HEK293 (cell line): ENCODE results near the gene AFF4.
A peak's percentile ranks its signal among the peaks of the same experiment; 100 is the strongest.

Experiments
- AEBP2 ChIP-seq: fragments of 450-650 bp; formaldehyde crosslinking; IDR thresholded peaks from 2 replicates; pipeline ENCODE4 v1.5.1; 2016; ENCODE audit warnings: missing biosample characterization, missing genetic modification characterization, borderline replicate concordance
- KLF9 ChIP-seq: fragments of 450-650 bp; formaldehyde crosslinking; IDR thresholded peaks from 2 replicates; pipeline ENCODE4 v1.5.1; 2016; ENCODE audit warnings: missing biosample characterization, missing genetic modification characterization, low read depth
- RBAK ChIP-seq: fragments of 450-650 bp; formaldehyde crosslinking; IDR thresholded peaks from 2 replicates; pipeline ENCODE4 v1.5.1; 2016; ENCODE audit warnings: missing biosample characterization, missing genetic modification characterization
- SP3 ChIP-seq: fragments of 450-650 bp; formaldehyde crosslinking; IDR thresholded peaks from 2 replicates; pipeline ENCODE4 v1.5.1; 2016; ENCODE audit warnings: missing biosample characterization, missing genetic modification characterization
- TRIM28 ChIP-seq: IDR thresholded peaks from 2 replicates; pipeline ENCODE4 v1.6.1; 2011; ENCODE audit warnings: low read length, control low read depth, borderline replicate concordance
- TSHZ1 ChIP-seq: fragments of 450-650 bp; formaldehyde crosslinking; IDR thresholded peaks from 2 replicates; pipeline ENCODE4 v1.5.1; 2016; ENCODE audit warnings: missing biosample characterization, missing genetic modification characterization, borderline replicate concordance
- WT1 ChIP-seq: fragments of 450-650 bp; formaldehyde crosslinking; IDR thresholded peaks from 2 replicates; pipeline ENCODE4 v1.5.1; 2016; ENCODE audit warnings: missing biosample characterization, missing genetic modification characterization
- ZBTB21 ChIP-seq: fragments of 450-650 bp; formaldehyde crosslinking; IDR thresholded peaks from 2 replicates; pipeline ENCODE4 v1.5.1; 2017; ENCODE audit warnings: missing biosample characterization, missing genetic modification characterization
- ZFP69B ChIP-seq: fragments of 450-650 bp; formaldehyde crosslinking; IDR thresholded peaks from 2 replicates; pipeline ENCODE4 v1.5.1; 2016; ENCODE audit warnings: missing biosample characterization, missing genetic modification characterization
- ZIC2 ChIP-seq: fragments of 450-650 bp; formaldehyde crosslinking; IDR thresholded peaks from 2 replicates; pipeline ENCODE4 v1.5.1; 2016; ENCODE audit warnings: missing biosample characterization, missing genetic modification characterization
- ZNF133 ChIP-seq: fragments of 450-650 bp; formaldehyde crosslinking; IDR thresholded peaks from 2 replicates; pipeline ENCODE4 v1.5.1; 2016; ENCODE audit warnings: missing biosample characterization, missing genetic modification characterization
- ZNF138 ChIP-seq: fragments of 450-650 bp; formaldehyde crosslinking; IDR thresholded peaks from 2 replicates; pipeline ENCODE4 v1.5.1; 2016; ENCODE audit warnings: missing biosample characterization, missing genetic modification characterization, borderline replicate concordance
- ZNF169 ChIP-seq: fragments of 450-650 bp; formaldehyde crosslinking; IDR thresholded peaks from 2 replicates; pipeline ENCODE4 v1.5.1; 2016; ENCODE audit warnings: missing biosample characterization, missing genetic modification characterization
- ZNF202 ChIP-seq: fragments of 450-650 bp; formaldehyde crosslinking; IDR thresholded peaks from 2 replicates; pipeline ENCODE4 v1.5.1; 2016; ENCODE audit warnings: missing biosample characterization, missing genetic modification characterization, borderline replicate concordance
- ZNF341 ChIP-seq: fragments of 450-650 bp; formaldehyde crosslinking; IDR thresholded peaks from 2 replicates; pipeline ENCODE4; 2016; ENCODE audit warnings: low read depth, missing biosample characterization, missing genetic modification characterization
- ZNF366 ChIP-seq: fragments of 450-650 bp; formaldehyde crosslinking; conservative IDR thresholded peaks from 2 replicates; pipeline ENCODE4 v1.5.1; 2016; ENCODE audit warnings: missing biosample characterization, missing genetic modification characterization
- ZNF391 ChIP-seq: fragments of 450-650 bp; formaldehyde crosslinking; IDR thresholded peaks from 2 replicates; pipeline ENCODE4 v1.5.1; 2016; ENCODE audit warnings: low read depth, missing biosample characterization, missing genetic modification characterization, borderline replicate concordance
- ZNF549 ChIP-seq: fragments of 450-650 bp; IDR thresholded peaks from 2 replicates; pipeline ENCODE4 v1.5.1; 2018; ENCODE audit warnings: missing biosample characterization, missing genetic modification characterization, mild to moderate bottlenecking, inconsistent platforms, moderate library complexity
- ZNF571 ChIP-seq: fragments of 450-650 bp; formaldehyde crosslinking; IDR thresholded peaks from 2 replicates; pipeline ENCODE4 v1.5.0; 2017; ENCODE audit warnings: missing biosample characterization, missing genetic modification characterization
- ZNF843 ChIP-seq: fragments of 450-650 bp; formaldehyde crosslinking; IDR thresholded peaks from 2 replicates; pipeline ENCODE4 v1.5.1; 2016; ENCODE audit warnings: missing biosample characterization, missing genetic modification characterization
- TF ChIP-seq, protein P1 (sequence below): fragments of 450-650 bp; formaldehyde crosslinking; IDR thresholded peaks from 2 replicates; pipeline ENCODE4 v1.5.1; 2016; ENCODE audit warnings: missing biosample characterization, missing genetic modification characterization, borderline replicate concordance
- TF ChIP-seq, protein P2 (sequence below): fragments of 450-650 bp; formaldehyde crosslinking; IDR thresholded peaks from 2 replicates; pipeline ENCODE4 v1.5.1; 2016; ENCODE audit warnings: missing biosample characterization, missing genetic modification characterization
- TF ChIP-seq, protein P3 (sequence below): fragments of 450-650 bp; formaldehyde crosslinking; IDR thresholded peaks from 2 replicates; pipeline ENCODE4 v1.5.1; 2017; ENCODE audit warnings: missing biosample characterization, missing genetic modification characterization
- TF ChIP-seq, protein P4 (sequence below): fragments of 450-650 bp; IDR thresholded peaks from 2 replicates; pipeline ENCODE4 v1.5.1; 2018; ENCODE audit warnings: missing biosample characterization, mild to moderate bottlenecking, missing genetic modification characterization

Gene AFF4

DNA sequence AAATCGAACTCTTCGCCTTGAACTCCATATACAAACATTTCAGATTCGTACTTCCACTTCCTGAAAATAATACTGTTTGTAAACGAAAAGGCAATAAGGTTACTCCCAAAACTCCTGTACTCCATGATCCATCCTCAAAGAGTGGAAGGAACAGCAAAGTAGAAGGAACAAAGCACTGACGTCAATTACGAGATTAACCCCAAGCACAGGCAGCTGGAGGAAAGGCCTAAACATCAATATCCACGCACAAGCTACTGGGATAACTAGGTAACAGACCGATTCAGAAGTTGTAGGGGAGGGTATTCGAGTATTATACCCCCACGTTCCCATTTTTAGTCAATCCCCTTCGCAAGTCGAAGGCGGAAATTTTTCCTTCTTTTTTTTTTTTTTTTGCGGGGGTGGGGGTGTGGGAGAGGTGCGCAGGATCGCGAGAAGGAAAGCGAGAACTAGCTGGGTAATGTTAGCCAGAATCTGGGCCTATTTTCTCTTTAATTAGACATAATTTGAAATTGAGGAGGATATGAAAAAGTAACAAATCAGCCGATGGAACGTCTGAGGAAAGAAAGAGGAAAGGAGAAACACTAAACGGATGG lies 909 bp downstream of the AFF4 start (continued):
- TF ChIP-seq, protein P1, sequence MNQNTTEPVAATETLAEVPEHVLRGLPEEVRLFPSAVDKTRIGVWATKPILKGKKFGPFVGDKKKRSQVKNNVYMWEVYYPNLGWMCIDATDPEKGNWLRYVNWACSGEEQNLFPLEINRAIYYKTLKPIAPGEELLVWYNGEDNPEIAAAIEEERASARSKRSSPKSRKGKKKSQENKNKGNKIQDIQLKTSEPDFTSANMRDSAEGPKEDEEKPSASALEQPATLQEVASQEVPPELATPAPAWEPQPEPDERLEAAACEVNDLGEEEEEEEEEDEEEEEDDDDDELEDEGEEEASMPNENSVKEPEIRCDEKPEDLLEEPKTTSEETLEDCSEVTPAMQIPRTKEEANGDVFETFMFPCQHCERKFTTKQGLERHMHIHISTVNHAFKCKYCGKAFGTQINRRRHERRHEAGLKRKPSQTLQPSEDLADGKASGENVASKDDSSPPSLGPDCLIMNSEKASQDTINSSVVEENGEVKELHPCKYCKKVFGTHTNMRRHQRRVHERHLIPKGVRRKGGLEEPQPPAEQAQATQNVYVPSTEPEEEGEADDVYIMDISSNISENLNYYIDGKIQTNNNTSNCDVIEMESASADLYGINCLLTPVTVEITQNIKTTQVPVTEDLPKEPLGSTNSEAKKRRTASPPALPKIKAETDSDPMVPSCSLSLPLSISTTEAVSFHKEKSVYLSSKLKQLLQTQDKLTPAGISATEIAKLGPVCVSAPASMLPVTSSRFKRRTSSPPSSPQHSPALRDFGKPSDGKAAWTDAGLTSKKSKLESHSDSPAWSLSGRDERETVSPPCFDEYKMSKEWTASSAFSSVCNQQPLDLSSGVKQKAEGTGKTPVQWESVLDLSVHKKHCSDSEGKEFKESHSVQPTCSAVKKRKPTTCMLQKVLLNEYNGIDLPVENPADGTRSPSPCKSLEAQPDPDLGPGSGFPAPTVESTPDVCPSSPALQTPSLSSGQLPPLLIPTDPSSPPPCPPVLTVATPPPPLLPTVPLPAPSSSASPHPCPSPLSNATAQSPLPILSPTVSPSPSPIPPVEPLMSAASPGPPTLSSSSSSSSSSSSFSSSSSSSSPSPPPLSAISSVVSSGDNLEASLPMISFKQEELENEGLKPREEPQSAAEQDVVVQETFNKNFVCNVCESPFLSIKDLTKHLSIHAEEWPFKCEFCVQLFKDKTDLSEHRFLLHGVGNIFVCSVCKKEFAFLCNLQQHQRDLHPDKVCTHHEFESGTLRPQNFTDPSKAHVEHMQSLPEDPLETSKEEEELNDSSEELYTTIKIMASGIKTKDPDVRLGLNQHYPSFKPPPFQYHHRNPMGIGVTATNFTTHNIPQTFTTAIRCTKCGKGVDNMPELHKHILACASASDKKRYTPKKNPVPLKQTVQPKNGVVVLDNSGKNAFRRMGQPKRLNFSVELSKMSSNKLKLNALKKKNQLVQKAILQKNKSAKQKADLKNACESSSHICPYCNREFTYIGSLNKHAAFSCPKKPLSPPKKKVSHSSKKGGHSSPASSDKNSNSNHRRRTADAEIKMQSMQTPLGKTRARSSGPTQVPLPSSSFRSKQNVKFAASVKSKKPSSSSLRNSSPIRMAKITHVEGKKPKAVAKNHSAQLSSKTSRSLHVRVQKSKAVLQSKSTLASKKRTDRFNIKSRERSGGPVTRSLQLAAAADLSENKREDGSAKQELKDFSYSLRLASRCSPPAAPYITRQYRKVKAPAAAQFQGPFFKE (tag by site-specific recombination): no peak
- TF ChIP-seq ZNF391 (no peak; the same call in 1 of the 2 replicates), ZNF133 (no peak), ZNF843 (tag by site-specific recombination) (no peak), ZNF169 (no peak), ZNF549 (tag by site-specific recombination) (no peak), RBAK (tag by site-specific recombination) (no peak), WT1 (tag by site-specific recombination) (peak; percentile 45; the same call in 1 of the 2 replicates), ZNF202 (tag by site-specific recombination) (no peak), ZNF341 (tag by site-specific recombination) (peak; percentile 70), KLF9 (tag by site-specific recombination) (no peak; the same call in 1 of the 2 replicates), TRIM28 (no peak), ZBTB21 (tag by site-specific recombination) (peak; percentile 71), ZNF366 (tag by site-specific recombination) (peak; percentile 58), TSHZ1 (no peak), ZNF138 (tag by site-specific recombination) (no peak), ZNF571 (tag by site-specific recombination) (no peak), ZIC2 (tag by site-specific recombination) (no peak), AEBP2 (tag by site-specific recombination) (no peak), ZFP69B (tag by site-specific recombination) (peak; percentile 53; the same call in 1 of the 2 replicates), SP3 (tag by site-specific recombination) (no peak)
- TF ChIP-seq, protein P2, sequence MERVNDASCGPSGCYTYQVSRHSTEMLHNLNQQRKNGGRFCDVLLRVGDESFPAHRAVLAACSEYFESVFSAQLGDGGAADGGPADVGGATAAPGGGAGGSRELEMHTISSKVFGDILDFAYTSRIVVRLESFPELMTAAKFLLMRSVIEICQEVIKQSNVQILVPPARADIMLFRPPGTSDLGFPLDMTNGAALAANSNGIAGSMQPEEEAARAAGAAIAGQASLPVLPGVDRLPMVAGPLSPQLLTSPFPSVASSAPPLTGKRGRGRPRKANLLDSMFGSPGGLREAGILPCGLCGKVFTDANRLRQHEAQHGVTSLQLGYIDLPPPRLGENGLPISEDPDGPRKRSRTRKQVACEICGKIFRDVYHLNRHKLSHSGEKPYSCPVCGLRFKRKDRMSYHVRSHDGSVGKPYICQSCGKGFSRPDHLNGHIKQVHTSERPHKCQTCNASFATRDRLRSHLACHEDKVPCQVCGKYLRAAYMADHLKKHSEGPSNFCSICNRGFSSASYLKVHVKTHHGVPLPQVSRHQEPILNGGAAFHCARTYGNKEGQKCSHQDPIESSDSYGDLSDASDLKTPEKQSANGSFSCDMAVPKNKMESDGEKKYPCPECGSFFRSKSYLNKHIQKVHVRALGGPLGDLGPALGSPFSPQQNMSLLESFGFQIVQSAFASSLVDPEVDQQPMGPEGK (tag by site-specific recombination): peak; percentile 74
- TF ChIP-seq, protein P3, sequence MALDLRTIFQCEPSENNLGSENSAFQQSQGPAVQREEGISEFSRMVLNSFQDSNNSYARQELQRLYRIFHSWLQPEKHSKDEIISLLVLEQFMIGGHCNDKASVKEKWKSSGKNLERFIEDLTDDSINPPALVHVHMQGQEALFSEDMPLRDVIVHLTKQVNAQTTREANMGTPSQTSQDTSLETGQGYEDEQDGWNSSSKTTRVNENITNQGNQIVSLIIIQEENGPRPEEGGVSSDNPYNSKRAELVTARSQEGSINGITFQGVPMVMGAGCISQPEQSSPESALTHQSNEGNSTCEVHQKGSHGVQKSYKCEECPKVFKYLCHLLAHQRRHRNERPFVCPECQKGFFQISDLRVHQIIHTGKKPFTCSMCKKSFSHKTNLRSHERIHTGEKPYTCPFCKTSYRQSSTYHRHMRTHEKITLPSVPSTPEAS (tag by site-specific recombination): no peak
- TF ChIP-seq, protein P4, sequence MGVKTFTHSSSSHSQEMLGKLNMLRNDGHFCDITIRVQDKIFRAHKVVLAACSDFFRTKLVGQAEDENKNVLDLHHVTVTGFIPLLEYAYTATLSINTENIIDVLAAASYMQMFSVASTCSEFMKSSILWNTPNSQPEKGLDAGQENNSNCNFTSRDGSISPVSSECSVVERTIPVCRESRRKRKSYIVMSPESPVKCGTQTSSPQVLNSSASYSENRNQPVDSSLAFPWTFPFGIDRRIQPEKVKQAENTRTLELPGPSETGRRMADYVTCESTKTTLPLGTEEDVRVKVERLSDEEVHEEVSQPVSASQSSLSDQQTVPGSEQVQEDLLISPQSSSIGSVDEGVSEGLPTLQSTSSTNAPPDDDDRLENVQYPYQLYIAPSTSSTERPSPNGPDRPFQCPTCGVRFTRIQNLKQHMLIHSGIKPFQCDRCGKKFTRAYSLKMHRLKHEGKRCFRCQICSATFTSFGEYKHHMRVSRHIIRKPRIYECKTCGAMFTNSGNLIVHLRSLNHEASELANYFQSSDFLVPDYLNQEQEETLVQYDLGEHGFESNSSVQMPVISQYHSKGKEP (tag by site-specific recombination): no peak
